Measurements from ENCODE around the gene LRP5. TPM values are rescaled to one million over a fixed set of nuclear protein-coding genes. Genes with fewer than 3 reads are reported as not detected.
A peak's percentile ranks its signal among the peaks of the same experiment; 100 is the strongest.

The LRP5 gene
- total and polyA plus RNA-seq, 9 of the 15 experiments (the other 6 are each of a cell fraction or from before 2014, with no cell fraction given) = 0.48 to 44.2 (median 13.5) TPM

GRCh38 chr11:68459886-68460740 lies 147.7 kb downstream of the LRP5 start (continued):
- TF ChIP-seq HNRNPUL1 (IDR thresholded peaks at IDR 0.05; ENCODE audit: low read length) = peak; percentile 85; the same call in 1 of the 2 replicates
- TF ChIP-seq NEUROD1 (IDR thresholded peaks at IDR 0.05; ENCODE audit: borderline replicate concordance, low read depth, low read length, partially characterized antibody) = peak; percentile 96
- TF ChIP-seq, protein P1, sequence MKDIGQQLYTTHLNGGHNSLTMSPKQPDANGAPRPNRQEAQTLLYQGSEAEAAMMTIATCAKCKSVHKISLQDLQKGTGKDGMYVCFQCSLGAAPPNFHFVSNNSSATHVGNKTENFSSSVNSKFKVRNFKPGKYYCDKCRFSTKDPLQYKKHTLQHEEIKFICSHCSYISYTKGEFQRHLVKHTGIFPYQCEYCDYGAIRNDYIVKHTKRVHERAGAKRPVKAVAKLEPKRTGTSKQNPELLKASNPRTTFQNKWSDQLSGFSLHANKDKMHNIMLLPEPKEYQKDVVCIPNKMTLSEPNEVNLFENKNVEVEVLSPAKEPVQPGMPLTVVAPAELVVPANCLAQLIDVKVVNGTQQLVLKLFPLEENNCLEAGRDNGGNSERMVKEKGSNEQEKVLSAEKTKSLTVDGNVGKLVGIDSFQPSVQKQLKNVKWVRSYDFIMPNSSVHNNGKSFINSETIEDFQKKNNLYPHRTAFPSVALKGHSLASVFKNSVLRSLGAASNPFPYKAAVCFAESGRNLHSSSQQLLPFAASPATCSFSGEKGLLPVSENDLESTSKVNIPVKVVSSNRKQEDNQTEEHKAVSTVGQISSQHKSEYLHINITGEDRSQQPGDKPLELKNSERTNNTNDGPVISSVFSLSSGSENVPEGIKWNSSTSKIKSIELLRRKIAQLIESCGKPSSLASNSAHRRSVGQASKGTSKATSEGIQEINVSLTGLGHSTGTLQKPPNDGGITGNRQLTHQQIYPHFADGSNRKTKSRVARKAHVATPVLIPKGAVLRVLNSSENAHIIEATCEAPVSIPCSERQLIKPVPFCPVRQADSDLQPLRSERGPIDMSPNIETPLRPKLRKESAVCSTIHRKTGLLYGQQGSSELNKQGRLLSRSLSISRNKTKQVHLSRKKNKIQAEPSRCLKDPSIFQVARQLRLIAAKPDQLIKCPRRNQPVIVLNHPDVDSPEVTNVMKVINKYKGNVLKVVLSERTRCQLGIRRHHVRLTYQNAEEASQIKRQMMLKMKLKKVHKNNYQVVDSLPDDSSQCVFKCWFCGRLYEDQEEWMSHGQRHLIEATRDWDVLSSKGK (CRISPR knock-in tag; IDR thresholded peaks at IDR 0.05) = peak; percentile 86
- no peak for TF ChIP-seq RBM22 (IDR thresholded peaks at IDR 0.05; ENCODE audit: low read depth, low read length, poor library complexity, severe bottlenecking)
- TF ChIP-seq CBX3 (IDR thresholded peaks at IDR 0.05; ENCODE audit: borderline replicate concordance in 1 of 2, low read length in 2 of 2) = peak in 1 of 2 experiments; percentile 41; a peak in 1 of 3 replicates
- TF ChIP-seq SREBF2 (CRISPR knock-in tag; IDR thresholded peaks at IDR 0.05) = no peak
- peak; percentile 33 for TF ChIP-seq PHF20 (IDR thresholded peaks at IDR 0.05; ENCODE audit: partially characterized antibody)
- no peak for TF ChIP-seq ZNF354B (CRISPR knock-in tag; IDR thresholded peaks at IDR 0.05)
- no peak for TF ChIP-seq HIVEP1 (CRISPR knock-in tag; IDR thresholded peaks at IDR 0.05)
- TF ChIP-seq NCOA2 (IDR thresholded peaks at IDR 0.05; ENCODE audit: partially characterized antibody in 2 of 2) = no peak
- TF ChIP-seq SIN3A (IDR thresholded peaks at IDR 0.05; ENCODE audit: borderline replicate concordance in 2 of 2, control insufficient read depth in 1 of 2, low read depth in 2 of 2, low read length in 2 of 2) = peak in 1 of 2 experiments; percentile 68; a peak in 1 of 4 replicates
- TF ChIP-seq, protein P2, sequence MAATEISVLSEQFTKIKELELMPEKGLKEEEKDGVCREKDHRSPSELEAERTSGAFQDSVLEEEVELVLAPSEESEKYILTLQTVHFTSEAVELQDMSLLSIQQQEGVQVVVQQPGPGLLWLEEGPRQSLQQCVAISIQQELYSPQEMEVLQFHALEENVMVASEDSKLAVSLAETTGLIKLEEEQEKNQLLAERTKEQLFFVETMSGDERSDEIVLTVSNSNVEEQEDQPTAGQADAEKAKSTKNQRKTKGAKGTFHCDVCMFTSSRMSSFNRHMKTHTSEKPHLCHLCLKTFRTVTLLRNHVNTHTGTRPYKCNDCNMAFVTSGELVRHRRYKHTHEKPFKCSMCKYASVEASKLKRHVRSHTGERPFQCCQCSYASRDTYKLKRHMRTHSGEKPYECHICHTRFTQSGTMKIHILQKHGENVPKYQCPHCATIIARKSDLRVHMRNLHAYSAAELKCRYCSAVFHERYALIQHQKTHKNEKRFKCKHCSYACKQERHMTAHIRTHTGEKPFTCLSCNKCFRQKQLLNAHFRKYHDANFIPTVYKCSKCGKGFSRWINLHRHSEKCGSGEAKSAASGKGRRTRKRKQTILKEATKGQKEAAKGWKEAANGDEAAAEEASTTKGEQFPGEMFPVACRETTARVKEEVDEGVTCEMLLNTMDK (IDR thresholded peaks at IDR 0.05; ENCODE audit: borderline replicate concordance, insufficient read depth, low read depth, low read length, poor library complexity, severe bottlenecking) = no peak
- peak; percentile 81; the same call in 1 of the 2 replicates for TF ChIP-seq TARDBP (IDR thresholded peaks at IDR 0.05)
- TF ChIP-seq KDM4B (IDR thresholded peaks at IDR 0.05; ENCODE audit: borderline replicate concordance in 2 of 2, low read depth in 1 of 2) = 0 out of 4 replicates have a peak, but pooled peaks of 1 of the 2 experiments have one; percentile 59
- TF ChIP-seq MTA3 (IDR thresholded peaks at IDR 0.05; ENCODE audit: borderline replicate concordance) = no peak
- TF ChIP-seq HINFP (tag; conservative IDR thresholded peaks at IDR 0.05; ENCODE audit: low read depth) = no peak
- peak; percentile 93 for TF ChIP-seq GATAD2B (IDR thresholded peaks at IDR 0.05; ENCODE audit: borderline replicate concordance)
- peak; percentile 3 for TF ChIP-seq DACH1 (IDR thresholded peaks at IDR 0.05; ENCODE audit: partially characterized antibody)
- TF ChIP-seq CBX1 (IDR thresholded peaks at IDR 0.05; ENCODE audit: low read depth) = peak; percentile 67; the same call in 1 of the 2 replicates
- no peak for TF ChIP-seq STAG1 (CRISPR knock-in tag; IDR thresholded peaks at IDR 0.05; ENCODE audit: borderline replicate concordance)

All from K562 (cell line).